B cell (primary cell): ENCODE data around the gene DCUN1D4. TPM values are rescaled to one million over a fixed set of nuclear protein-coding genes. Genes with fewer than 3 reads are reported as not detected.

Experiments used
- ATAC-seq: fragments of 200-7000 bp; cut with Tn5 transposase; one replicate; pipeline ENCODE4 v1.10.0; 2021; ENCODE audit warnings: low read depth, mild to moderate bottlenecking, moderate number of reproducible peaks, moderate library complexity
- CTCF ChIA-PET: fragments of 350-600 bp; sonication (Branson Sonifier 250); formaldehyde crosslinking; loops from one replicate; lab custom pipeline; 2021; ENCODE audit warnings: antibody characterized with exemption, inconsistent platforms; lab: Charles Lee
- POLR2A ChIA-PET: fragments of 350-600 bp; sonication (Branson Sonifier 250); formaldehyde crosslinking; loops from one replicate; lab custom pipeline; 2021; ENCODE audit warnings: antibody characterized with exemption; lab: Charles Lee
- DNase-seq: peaks from one replicate; pipeline ENCODE4 v3.0.0; 2013
- H2AFZ ChIP-seq: 2 replicates; pipeline ENCODE4 v1.6.1; 2012; ENCODE audit warnings: mild to moderate bottlenecking, low read depth, low read length; ENCODE audit not compliant: insufficient read depth, poor library complexity, severe bottlenecking
- H3K27ac ChIP-seq, 2 donors: 1 replicate in 1 of 2; 2 replicates in 1 of 2; pipeline ENCODE4 v1.5.1; 2012 to 2013; ENCODE audit warnings: low read length in 2 of 2, mild to moderate bottlenecking in 2 of 2, moderate library complexity in 1 of 2
- H3K27me3 ChIP-seq, 4 experiments: fragments of 200-600 bp in 1 of 4; sonication (generic) in 1 of 4; replicated peaks in 1 of 4; 1 replicate in 2 of 4; 2 replicates in 2 of 4; pipeline versions ENCODE4 v1.6.1 to v1.7.0; 2013 to 2016; ENCODE audit warnings: low read length in 3 of 4, mild to moderate bottlenecking in 2 of 4, mixed read lengths in 1 of 4, moderate library complexity in 1 of 4; ENCODE audit not compliant: insufficient read depth in 4 of 4, control insufficient read depth in 3 of 4; ENCODE audit errors: control extremely low read depth in 1 of 4
- H3K36me3 ChIP-seq, 2 experiments: replicated peaks in 1 of 2; 1 replicate in 1 of 2; 2 replicates in 1 of 2; pipeline versions ENCODE4 v1.6.1 to v1.7.1; 2013; ENCODE audit warnings: low read length in 1 of 2; ENCODE audit not compliant: insufficient read depth in 2 of 2, control insufficient read depth in 1 of 2; ENCODE audit errors: control extremely low read depth in 1 of 2, extremely low read depth in 1 of 2
- H3K4me1 ChIP-seq, 2 donors: fragments of 200-600 bp in 1 of 2; sonication (generic) in 1 of 2; 1 replicate in 1 of 2; 2 replicates in 1 of 2; pipeline versions ENCODE4 v1.5.1 to v1.6.1; 2013 to 2017; ENCODE audit warnings: low read length in 2 of 2; ENCODE audit not compliant: control insufficient read depth in 2 of 2, insufficient read depth in 2 of 2
- H3K4me2 ChIP-seq: replicated peaks from 2 replicates; pipeline ENCODE3; 2012; ENCODE audit warnings: mild to moderate bottlenecking, low read depth, low read length; ENCODE audit not compliant: poor library complexity, severe bottlenecking
- H3K4me3 ChIP-seq, 5 experiments: fragments of 200-600 bp in 1 of 5; sonication (generic) in 1 of 5; 1 replicate in 3 of 5; 2 replicates in 2 of 5; pipeline versions ENCODE4 v1.5.1 to v1.7.0; 2011 to 2016; ENCODE audit warnings: low read length in 4 of 5, mild to moderate bottlenecking in 4 of 5, low read depth in 2 of 5, control low read depth in 1 of 5, moderate library complexity in 1 of 5; ENCODE audit not compliant: insufficient read depth in 1 of 5; ENCODE audit errors: control extremely low read depth in 1 of 5, extremely low read depth in 1 of 5
- H3K79me2 ChIP-seq: fragments of 200-600 bp; sonication (generic); one replicate; pipeline ENCODE4 v1.6.0; 2016; ENCODE audit warnings: low read length; ENCODE audit not compliant: control insufficient read depth, insufficient read depth
- H3K9ac ChIP-seq: fragments of 200-600 bp; sonication (generic); 2 replicates; pipeline ENCODE4 v1.6.1; 2017; ENCODE audit warnings: mild to moderate bottlenecking, low read length, moderate library complexity
- H3K9me3 ChIP-seq, 3 donors: one replicate each; pipeline versions ENCODE4 v1.6.1 to v1.7.1; 2013; ENCODE audit warnings: low read length in 2 of 3; ENCODE audit not compliant: control insufficient read depth in 2 of 3, insufficient read depth in 1 of 3; ENCODE audit errors: control extremely low read depth in 1 of 3
- H4K20me1 ChIP-seq: 2 replicates; pipeline ENCODE4 v1.6.0; 2012; ENCODE audit warnings: mild to moderate bottlenecking, low read length; ENCODE audit not compliant: insufficient read depth, control insufficient read depth, poor library complexity, severe bottlenecking
- H3K27ac Mint-ChIP-seq: one replicate; pipeline ENCODE4 v1.8.0; 2021; ENCODE audit warnings: mixed read lengths
- H3K27me3 Mint-ChIP-seq: one replicate; pipeline ENCODE4 v1.8.0; 2021; ENCODE audit warnings: mixed read lengths
- H3K4me1 Mint-ChIP-seq: one replicate; pipeline ENCODE4 v1.8.0; 2021; ENCODE audit warnings: mixed read lengths
- H3K4me3 Mint-ChIP-seq: one replicate; pipeline ENCODE4 v1.8.0; 2021; ENCODE audit warnings: mixed read lengths
- H3K9me3 Mint-ChIP-seq: one replicate; pipeline ENCODE4 v1.8.0; 2022; ENCODE audit warnings: mixed read lengths; ENCODE audit not compliant: insufficient read depth
- CTCF ChIP-seq: fragments of 200-600 bp; IDR thresholded peaks from one replicate; pipeline ENCODE4 v1.8.0; 2022; ENCODE audit warnings: antibody characterized with exemption, mild to moderate bottlenecking
- EZH2 ChIP-seq: IDR thresholded peaks from 2 replicates; pipeline ENCODE4 v1.6.1; 2012; ENCODE audit warnings: borderline replicate concordance, low read depth, mild to moderate bottlenecking, moderate library complexity, low read length; ENCODE audit not compliant: insufficient read depth, poor library complexity, severe bottlenecking
- WGBS: methylation state at CpG from one replicate; pipeline ENCODE4 v1.1.5; 2013; ENCODE audit warnings: missing lambda C conversion rate; ENCODE audit not compliant: insufficient coverage; 5-methylcytosine and 5-hydroxymethylcytosine counted together
- intact Hi-C: fragments of 100-400 bp; cut with micrococcal nuclease; formaldehyde crosslinking; loops from one replicate; pipeline ENCODE4 v1.10.0; 2022
- polyA plus RNA-seq: library from polyadenylated mRNA; depleted of rRNA; stranded (reverse); fragments of >200 nt; gene quantifications from 2 replicates; pipeline ENCODE4 v1.2.3, GENCODE V29; 2012
- total RNA-seq, 2 donors: library from RNA; stranded (reverse); fragments of 120-200 nt in 1 of 2; gene quantifications; 1 replicate in 1 of 2; 2 replicates in 1 of 2; pipeline versions ENCODE4 v1.2.3 to v1.2.4, GENCODE V29; 2013 to 2022

DCUN1D4 gene
- total and polyA plus RNA-seq, 2 donors (not counting 1 experiment from before 2014, with no cell fraction given): 15.1 to 39.7 TPM

GRCh38 chr4:51859476-51860031 is 16.6 kb downstream of the DCUN1D4 start:
- Mint-ChIP-seq H3K4me3 (no peak overlapping the region), H3K4me1 (peaks cover 11% of the 10 kb centered on the region), H3K27ac (no peak overlapping the region), H3K9me3 (no peaks in the 10 kb centered on the region), H3K27me3 (no peaks in the 10 kb centered on the region)
- Histone ChIP-seq H3K9ac (no peak overlapping the region), H3K27ac (no peak overlapping the region), H3K36me3 (peaks cover 0 to 8% of the 10 kb centered on the region in 2 experiments), H3K79me2 (peaks cover 15% of the 10 kb centered on the region), H3K4me3 (no peak overlapping the region), H4K20me1 (peaks cover 18% of the 10 kb centered on the region), H2AFZ (no peak overlapping the region), H3K9me3 (no peaks in the 10 kb centered on the region), H3K27me3 (no peaks in the 10 kb centered on the region), H3K4me2 (no peak overlapping the region), H3K4me1 (peaks cover 5 to 6% of the 10 kb centered on the region in 2 donors)
- POLR2A ChIA-PET: no interaction called here
- no CpG with 5 or more reads among the region's 4 CpGs for WGBS
- CTCF ChIA-PET: interaction anchor here (0.8 kb wide), 1 partner anchor 166 kb away, joined by 3 read pairs; no protein-coding TSS in a partner anchor
- DNase-seq (no peak), ATAC-seq (no peak)
- no peak for TF ChIP-seq CTCF
- no peak for TF ChIP-seq EZH2
- intact Hi-C loops: no loop called here

GRCh38 chr4:51862199-51862598 is 19.2 kb downstream of the DCUN1D4 start:
- WGBS: no CpG with 5 or more reads among the region's 1 CpG
- intact Hi-C loops: no loop called here

More at GRCh38 chr4:51862199-51862598, 19.2 kb downstream of the DCUN1D4 start:
- no peak overlapping the region for H3K27ac ChIP-seq
- POLR2A ChIA-PET: no interaction called here
- no peak overlapping the region for H3K4me2 ChIP-seq
- H3K27me3 ChIP-seq: no peaks in the 10 kb centered on the region
- no peak overlapping the region for H3K27ac Mint-ChIP-seq
- no peaks in the 10 kb centered on the region for H3K9me3 ChIP-seq
- H2AFZ ChIP-seq: no peak overlapping the region
- no peaks in the 10 kb centered on the region for H3K4me1 Mint-ChIP-seq
- no peak overlapping the region for H3K9ac ChIP-seq
- H3K79me2 ChIP-seq: peaks cover 10% of the 10 kb centered on the region
- H3K36me3 ChIP-seq: peaks cover 0 to 21% of the 10 kb centered on the region in 2 experiments
- TF ChIP-seq EZH2: no peak
- no peak for TF ChIP-seq CTCF
- H3K4me1 ChIP-seq: no peaks in the 10 kb centered on the region
- CTCF ChIA-PET: no interaction called here
- H3K9me3 Mint-ChIP-seq: no peaks in the 10 kb centered on the region
- H4K20me1 ChIP-seq: peaks cover 4% of the 10 kb centered on the region
- no peak overlapping the region for H3K4me3 ChIP-seq
- no peak for ATAC-seq
- no peak overlapping the region for H3K4me3 Mint-ChIP-seq
- no peaks in the 10 kb centered on the region for H3K27me3 Mint-ChIP-seq
- DNase-seq: no peak
